ENCODE data around the gene NEK6.

Gene NEK6

DNA sequence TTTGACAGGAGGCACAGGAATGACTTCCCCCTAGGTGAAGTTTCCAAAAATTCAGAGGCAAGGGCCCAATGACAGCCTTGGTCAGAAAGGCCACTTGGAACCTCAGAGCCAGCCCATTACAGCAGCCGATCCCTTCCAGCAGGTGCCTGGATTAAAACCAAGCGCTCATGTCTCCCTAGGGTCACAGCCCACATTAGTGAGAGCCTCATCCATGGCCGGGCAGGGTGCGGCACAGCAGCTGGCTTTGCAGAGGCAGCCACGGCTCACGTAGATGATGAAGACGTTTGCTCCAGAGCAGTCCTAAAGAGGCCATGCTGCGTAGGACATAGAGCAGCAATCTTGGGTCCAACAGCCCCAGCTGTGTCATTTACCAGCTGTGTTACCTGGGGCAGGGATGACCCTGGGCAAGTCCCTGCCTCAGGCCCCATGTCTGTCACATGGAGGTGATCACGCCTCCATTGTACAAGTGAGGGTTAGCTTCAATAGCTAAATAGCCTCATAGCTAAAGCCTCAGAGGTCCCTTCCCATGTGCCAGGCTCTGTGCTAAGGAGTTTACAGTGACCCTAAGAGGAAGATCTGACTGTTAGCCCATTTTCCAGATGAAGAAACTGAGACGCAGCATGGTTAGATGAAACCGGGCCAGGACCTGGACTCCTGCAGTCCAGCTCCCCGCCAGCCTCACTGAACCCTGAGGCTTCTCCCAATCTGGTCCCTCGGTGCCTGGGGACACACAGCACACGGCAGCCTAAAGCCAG is 39.2 kb downstream of the NEK6 start:
- DNase-seq (ENCODE audit: low read depth): no peak

DNA sequence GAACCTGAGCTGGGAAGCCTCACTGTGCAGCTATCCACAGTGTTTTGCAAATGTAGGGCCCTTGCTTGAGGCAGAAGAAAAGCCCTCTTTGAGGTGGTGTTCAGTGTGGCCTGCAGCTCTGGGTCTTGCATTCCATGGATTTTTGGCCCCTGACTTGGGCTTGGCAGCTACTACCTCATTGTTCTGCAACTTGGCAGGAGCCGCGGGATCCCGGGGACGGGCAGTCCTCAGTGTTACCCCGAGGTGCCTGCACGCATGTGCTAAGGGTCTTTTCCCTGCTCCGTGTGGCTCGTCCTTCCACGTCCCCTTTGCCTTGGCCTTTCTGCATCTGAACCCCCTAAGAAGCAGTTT is 39.8 kb downstream of the NEK6 start:
- no peak for DNase-seq (ENCODE audit: low read depth)

DNA sequence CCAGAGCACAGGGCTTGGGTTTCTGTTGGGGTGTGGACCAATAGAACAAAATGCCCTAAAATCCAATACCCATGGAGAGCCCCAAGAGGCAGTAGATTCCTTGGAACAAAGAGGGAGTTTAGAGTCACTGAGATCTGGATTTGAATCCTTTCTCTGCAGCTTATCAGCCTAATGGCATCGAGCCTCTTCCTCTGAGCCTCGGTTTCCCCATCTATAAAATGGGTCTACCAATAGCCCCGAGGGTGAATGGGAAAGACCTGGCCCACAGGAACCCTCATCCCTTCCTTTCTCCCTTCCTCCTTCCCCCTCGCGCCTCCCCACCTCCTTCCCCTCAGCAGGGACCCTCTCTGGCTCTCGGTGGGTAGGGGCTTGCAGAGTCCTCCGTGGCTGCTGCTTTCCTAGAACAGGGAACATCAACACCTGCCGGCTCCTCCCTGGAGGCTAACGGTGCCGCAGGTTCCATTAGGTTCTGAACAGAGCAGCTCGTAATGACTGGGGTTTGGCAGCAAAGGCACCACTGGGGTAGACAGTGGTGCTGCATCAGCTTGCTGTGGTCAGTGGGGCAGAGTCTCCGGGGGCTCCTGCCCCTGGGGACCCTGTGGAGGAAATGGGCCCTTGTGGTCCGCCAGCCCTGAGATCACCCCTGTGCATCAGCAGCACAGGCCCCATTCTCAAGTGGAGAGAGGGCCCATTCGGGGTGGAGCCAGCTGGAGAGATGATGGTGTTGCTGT is 40.3 kb downstream of the NEK6 start:
- no peak for DNase-seq (ENCODE audit: low read depth)

DNA sequence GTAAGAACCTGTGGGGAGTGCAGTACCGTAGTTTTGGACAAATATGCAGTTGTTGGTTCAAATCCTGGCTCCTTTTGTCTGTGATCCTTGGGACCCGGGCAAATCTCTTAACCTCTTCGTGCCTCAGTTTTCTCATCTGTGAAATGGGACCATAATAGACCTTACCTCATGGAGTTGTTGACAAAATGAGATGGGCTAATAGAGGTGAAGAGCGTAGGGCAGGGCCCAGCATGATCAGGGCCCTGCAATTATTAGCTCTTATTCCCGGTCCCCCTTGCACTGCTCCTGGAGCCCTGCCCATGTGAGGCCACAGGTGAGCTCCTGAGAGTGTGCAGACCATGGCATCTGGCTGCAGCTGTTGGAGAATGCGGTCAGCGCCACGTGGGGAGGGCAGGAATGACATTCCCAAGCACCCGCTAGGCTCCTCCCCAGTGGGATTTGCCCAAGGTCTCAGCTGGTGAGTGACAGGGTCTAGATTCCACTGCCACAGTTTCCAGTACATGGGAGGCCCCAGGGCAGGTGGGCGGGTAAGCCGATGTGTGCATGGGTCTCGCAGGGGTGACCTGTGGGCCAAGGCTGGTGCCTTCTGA is 41.0 kb downstream of the NEK6 start:
- no peak for DNase-seq (ENCODE audit: low read depth)

DNA sequence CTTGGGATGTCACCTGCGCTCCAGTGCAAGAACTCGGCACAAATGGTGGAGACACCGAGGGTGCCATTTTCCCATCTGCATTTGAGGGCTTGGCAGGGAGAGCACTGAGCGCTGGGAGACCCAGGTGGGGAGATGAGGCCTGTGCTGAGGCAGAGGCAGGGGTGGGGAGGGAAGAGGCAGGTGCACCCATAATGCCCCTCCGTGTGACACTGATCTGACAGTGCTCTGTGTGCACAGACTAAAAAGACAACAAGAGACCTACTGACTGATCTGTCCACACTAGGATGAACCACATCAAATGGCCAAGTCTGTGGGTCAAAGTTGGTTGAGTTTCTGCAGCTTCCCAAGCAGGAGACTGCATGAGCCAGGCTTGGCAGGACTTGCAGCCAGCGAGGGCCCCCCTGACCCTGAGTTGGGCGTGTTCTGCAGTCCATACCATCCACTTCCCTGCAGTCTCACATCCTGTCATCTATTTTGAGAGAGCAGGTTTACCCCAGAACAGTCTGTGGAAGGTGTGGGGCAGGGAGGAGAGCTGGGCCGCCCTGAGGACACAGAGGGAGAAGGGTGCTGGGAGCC is 41.9 kb downstream of the NEK6 start:
- no peak for DNase-seq (ENCODE audit: low read depth)

DNA sequence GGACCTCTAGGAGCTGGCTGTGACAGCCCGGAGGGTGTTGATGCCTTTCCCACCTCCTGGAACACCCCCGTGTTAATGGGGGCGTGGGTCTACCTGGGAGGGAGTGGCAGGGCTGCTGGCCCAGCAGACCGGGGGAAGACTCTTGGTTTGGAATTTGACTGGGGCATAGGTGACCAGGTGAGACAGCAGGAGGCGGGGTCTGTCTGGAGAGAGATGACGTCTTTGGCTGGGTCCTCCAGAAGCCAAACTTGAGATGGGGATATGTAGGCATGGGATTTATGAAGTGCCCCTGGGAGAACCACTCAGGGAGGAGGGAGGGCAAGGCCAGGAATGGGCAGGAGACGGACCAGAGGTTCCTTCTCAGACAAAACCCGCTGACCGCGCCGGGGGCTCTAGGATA is 42.6 kb downstream of the NEK6 start:
- DNase-seq (ENCODE audit: low read depth): no peak

DNA sequence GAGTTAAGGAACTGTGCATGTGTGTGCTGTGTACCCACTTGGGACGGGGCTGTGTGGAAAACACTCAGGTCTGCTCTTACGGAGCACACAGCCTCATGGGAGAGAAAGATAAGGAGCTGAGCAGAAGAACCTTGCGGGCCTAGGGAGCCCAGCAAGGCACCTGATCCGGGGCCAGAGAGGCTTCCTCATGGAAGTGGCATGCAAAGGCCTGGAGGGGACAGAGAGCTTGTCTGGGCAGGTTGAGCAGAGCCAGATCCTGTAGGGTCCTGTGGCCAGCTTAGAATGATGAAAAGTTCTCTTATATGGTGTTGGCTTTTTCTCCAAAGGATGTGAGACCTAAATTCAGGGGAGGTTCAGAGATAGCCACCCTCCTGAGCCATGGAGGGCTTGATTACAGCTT is 45.2 kb downstream of the NEK6 start:
- DNase-seq (ENCODE audit: low read depth): no peak

DNA sequence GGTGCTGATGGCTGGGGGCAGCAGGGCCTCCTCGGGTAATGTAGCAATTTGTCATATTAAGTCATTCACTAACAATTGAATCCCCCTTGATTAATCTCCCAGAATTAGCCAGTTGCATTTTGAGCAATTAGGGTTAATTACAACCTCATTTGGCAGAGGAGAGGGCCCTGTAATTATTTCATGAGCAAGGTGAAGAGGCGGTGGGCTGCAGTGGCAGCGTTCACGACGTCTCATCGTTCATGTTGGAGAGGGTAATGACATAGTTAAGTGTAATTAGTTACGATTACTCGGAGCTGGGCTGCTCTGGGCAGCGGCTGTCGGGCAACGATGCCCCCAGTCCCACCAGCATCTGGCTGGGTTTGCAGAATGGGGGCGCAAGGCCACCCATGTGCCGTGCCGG is 46.0 kb downstream of the NEK6 start:
- no peak for DNase-seq (ENCODE audit: low read depth)

DNA sequence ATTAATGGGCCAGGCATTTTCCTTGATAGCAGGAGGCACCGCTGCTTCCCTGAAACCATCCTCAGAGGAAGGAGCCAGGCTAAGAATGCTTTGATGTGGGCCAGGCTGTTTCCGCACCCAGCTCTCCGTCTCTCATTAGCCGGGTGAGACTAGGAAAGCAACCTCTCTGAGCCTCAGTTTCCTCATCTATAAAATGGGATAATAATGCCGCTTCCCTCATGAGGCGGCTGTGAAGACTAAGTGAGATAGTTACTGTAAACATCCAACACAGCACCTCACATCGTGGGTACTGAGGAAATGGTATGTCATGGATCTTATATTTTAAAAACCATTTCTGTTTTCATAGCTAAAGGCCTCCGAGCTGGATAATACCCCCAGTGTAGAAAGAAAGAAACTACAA is 46.5 kb downstream of the NEK6 start:
- DNase-seq (ENCODE audit: low read depth): no peak

DNA sequence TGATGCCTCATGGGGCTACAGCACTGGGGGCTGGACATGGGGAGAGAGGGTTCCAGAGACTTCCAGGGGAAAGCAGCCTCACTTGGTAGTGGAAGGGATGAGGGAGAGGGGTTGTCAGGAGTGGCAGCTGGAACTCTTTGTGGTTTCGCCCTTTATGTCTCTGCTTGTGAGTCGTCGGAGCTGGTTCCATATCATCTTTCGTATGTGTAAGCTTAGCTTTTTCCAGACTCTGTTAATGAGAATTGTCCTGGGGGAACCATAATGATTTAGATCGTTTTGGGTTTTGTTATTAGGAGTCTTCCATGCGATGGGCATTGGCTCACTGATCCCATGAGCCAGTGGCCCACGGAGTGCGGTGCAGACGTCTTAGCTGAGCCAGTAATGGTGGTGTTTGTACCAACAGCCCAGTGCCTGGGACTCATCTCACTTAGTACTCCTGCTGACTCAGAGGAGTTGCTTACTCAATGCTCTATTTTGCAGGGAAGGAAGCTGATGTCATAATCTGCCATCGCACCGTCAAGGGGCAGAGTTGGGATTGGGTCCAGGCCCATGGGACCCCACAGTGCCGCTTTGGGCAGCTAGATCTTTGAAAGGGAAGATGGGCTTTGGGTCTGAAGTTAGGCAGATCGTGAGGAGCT is 48.5 kb downstream of the NEK6 start:
- no peak for DNase-seq (ENCODE audit: low read depth)

DNA sequence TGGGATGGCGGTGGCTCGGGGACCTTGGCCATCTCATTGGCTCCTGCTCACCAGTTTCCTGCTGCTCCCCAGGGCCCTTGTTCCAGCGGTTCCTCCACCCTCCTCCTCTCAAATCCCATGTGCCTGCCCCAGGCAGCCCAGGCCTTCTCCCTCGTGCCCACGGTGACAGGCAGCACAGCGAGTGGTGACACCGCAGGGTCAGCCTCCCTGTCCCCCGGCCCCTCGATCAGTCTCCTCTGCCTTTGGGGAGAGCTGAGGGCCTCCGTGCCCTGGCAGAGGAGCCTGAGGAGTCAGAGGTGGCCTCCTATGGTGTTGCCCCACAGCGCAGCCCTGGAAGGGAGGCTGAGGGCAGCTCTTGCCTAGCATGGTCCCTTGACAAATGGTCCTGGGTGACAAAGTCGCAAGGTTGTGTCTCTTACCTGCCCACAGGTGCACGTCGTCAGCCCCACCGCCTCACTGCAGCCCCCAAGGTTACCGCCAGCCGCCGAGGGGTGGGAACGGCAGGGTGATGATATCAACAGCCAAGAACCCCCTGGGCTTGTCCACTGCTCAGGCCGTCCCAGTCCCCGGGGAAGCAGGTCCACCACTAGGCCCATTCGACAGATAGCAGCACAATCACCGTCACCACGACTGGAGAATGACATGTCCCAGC is 49.8 kb downstream of the NEK6 start:
- no peak for DNase-seq (ENCODE audit: low read depth)

DNA sequence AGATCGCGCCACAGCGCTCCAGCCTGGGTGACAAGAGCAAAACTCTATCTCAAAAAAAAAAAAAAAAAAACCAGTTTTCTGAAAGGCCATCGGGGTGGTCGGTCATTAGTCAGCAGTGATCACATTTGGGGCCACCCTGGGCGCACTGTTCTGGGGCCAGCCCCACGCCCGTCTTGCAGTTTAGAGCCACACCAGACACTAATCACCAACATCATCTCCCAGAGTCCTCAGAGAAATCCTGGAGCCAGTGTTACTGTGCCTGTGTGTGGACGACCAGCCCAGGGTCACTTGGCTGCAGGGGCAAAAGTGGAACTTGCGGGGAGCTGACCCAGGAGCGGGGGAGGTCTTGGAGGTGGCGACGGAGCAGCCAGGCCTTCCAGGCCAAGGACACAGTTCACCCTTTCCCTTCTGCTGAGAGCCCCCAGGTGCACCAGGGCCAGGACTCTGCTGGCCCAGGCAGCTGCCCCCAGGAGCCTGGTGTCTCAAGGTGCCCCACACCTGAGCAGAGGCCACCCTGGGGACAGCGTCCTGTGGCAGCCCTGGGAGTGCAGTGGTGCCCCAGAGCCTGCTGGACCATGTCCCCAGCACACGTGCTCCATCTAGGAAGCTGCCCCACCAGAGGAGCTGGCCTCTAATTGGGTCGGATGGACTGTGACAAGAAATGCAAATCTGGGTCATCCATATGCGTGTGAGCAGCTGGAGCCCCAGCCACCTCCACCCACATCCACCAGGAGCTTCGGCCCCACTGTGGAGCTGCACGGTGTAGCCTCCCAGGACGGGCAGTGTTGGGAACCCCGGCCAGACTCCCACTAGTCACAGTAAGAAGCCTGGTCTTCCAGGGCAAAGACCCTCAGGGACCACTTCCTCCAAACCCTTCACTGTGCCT is 51.1 kb downstream of the NEK6 start:
- DNase-seq (ENCODE audit: low read depth): no peak

DNA sequence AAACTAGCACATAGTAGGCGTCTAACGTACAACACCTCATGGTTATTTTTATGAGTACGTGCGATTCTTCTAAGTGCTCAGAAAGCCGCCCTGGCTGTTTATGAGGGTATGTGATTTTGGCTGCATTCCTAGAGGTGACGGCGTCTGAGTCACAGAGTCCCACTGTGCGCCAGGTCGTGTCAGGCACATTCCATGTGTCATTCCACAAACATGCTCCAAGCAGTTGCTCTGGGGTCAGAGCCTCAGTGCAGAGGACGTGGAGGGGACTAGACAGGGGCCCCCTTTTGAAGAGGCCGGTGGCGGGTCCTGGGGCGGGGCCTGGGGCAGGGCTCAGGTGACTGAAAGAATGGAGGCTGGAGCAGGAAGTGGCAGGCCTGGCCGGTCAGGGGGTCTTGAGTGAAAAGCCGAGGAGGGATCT is 51.9 kb downstream of the NEK6 start:
- no peak for DNase-seq (ENCODE audit: low read depth)

DNA sequence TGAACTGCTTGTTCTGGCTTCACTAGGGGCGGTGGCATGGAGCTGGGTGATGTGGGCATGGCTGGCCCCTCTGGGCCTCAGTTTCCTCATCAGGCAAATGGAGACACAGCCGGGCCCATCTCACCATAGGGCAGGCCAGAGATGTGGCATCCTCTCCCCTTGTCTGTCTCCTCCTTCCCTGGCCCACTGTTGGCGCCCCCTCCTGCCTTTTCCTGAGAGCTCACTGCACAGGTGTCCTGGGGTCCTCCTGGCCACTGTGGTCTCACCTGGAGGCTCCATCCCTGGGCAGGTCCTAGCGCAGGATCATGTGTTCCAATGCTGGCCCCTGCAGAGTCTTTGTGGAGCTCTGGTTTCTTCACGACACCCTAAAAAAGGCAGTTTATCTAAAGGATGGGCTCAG is 53.5 kb downstream of the NEK6 start:
- no peak for DNase-seq (ENCODE audit: low read depth)

DNA sequence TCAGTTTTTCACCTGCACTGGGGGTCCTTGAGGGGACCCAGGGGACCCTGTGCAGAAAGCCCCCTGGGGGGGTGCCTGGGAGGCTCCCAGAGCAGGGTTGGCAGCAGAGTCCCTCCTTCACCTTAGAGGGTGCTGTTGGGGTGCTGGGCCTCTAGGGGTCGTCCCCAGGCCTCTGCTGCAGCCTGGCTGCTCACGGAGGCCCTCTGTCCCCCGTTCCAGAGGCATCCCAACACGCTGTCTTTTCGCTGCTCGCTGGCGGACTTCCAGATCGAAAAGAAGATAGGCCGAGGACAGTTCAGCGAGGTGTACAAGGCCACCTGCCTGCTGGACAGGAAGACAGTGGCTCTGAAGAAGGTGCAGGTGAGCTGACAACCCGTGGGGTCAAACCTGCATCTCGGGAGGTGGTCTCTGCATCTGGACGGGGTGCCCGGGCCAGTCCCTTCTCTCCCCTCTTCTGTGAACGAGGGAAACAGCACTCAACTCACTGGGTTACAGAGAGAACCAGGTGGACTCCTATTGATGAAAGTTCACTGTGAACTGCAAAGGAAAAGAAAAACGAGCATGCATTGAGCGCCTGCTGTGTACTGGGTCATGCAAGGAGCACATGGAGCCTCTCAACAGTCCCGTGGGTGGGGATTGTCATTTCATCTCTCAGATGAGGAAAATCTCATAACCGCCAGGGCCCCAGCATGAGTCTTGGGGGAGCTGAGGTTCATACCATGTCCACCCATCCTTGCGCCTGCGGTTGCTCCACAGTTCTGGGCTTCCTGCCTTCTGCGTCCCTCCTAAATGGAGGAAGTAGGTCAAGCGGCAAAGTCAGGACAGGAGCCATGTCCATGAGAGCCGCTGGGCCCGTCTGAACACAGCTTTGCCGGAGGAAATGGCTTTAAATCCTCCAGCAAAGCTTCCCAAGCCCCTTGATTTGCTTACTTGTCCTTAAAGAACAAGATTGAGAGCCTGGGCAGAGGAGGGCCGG is 54.8 kb downstream of the NEK6 start:
- DNase-seq (ENCODE audit: low read depth): no peak

DNA sequence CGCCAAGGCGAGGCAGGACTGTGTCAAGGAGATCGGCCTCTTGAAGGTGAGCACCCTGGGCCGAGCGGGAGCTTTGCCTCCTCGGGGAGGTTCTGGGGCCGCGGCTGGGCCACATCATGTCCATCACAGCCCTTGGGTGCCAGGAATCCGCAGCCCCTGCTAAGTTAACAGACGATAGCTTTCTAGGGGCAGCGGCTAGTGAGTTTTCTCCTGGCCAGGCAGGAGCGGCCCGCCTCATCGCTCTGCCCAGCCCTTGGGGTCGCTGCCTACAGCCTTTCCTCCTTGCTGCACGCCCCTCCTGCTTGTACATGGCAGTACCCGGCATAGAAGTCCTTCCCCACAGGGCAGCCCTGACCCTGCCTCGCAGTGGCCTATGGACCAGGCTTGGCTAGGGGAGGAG is 56.2 kb downstream of the NEK6 start:
- DNase-seq (ENCODE audit: low read depth): no peak

DNA sequence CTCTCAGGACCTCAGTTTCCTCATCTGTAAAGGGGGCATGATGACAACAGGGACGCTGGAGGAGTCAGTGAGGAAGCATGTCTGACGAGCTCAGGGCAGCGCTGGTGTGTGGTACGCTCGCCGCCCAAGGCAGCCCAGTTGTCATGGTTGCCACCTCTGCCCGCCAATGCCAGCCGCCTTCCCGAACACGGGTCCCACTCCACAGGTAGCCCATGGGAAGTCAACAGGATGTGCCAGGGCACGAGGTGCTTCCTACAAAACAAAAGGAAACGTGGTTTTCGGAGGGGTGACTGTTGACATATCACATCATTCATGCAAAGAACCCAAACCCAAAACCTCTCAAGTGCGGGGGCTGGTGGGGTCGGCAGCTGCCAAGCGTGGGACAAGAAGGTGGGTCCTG is 58.1 kb downstream of the NEK6 start:
- no peak for DNase-seq (ENCODE audit: low read depth)

DNA sequence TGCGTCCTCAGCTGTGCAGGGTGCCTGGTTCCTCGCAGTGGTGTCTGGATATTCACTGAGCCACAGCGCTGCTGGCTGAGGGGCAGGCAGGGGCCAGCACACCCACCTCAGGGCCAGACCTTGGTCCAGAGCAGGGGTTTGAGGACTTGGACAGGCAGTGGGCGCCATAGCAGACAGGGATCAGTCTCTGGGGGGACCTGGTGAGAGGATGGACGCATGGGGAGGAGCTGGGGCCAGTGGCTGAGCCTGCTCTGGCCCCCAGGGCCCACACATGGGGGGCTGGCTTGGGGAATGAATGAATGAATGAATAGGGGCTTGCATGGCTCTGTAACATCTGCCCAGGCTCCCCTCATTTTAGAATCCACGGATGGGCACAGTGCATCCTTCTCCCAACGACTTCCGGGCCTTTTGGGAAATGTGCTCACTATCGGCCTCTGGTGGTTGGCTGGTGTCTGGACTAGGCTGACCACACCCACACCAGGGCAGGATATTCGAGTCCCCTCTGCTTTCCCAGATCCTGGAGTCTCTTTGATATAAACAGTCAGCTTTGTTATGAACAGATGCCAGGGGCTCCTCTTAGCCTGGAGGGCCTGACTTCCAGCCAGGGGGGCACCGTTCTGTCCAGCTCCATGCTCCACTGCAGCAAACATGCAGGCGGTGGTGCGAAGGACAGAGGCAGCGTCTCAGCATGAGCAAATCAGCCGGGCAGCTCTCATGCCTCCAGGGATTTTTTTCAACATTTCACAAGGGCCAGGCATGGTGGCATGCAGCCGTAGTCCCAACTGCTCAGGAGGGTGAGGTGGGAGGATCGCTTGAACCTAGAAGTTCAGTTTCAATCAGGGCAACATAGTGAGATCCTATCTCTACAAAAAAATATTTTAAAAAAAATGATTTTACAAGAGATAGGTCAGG is 62.6 kb downstream of the NEK6 start:
- DNase-seq (ENCODE audit: low read depth): no peak

DNA sequence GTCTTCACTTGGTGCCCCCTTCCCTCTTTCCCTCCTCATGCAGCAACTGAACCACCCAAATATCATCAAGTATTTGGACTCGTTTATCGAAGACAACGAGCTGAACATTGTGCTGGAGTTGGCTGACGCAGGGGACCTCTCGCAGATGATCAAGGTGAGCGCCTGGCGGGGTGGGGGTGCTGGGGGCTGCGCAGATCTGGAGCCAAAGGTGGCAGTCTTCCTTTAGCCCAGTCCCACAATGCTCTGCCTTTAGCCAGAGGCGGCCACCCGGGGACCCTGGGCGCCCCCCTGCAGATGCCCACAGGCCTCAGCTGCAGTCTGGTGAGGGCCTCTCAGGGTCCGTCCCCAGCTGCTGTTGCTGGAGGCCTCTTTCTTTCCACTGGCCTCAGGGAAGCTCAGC is 63.7 kb downstream of the NEK6 start:
- no peak for DNase-seq (ENCODE audit: low read depth)

All from stimulated activated CD8-positive, alpha-beta memory T cell treated with anti-CD3 and anti-CD28 coated beads, Interleukin-12 subunit alpha, Interleukin-12 subunit beta, amount 100 ng/mL, for 4 hours (primary cell).